Nephron (organoid): ENCODE measurements around the gene FNDC8.
A peak's percentile ranks its signal among the peaks of the same experiment; 100 is the strongest.
"Not testable (repeated sequence)": the region's sequence is repeated elsewhere in the genome, so short reads cannot be mapped to it uniquely, and the experiment has no call there.

Source experiments
- H3K27ac Mint-ChIP-seq, 3 experiments: 2 replicates each; pipeline ENCODE4 v1.8.0; 2020; ENCODE audit warnings: mixed read lengths in 3 of 3, mild to moderate bottlenecking in 2 of 3, moderate library complexity in 1 of 3
- H3K27me3 Mint-ChIP-seq: 2 replicates; pipeline ENCODE4 v1.8.0; 2021; ENCODE audit warnings: low read depth, mild to moderate bottlenecking, moderate library complexity, mixed read lengths
- H3K36me3 Mint-ChIP-seq: 2 replicates; pipeline ENCODE4 v1.8.0; 2020; ENCODE audit warnings: low read depth, mixed read lengths
- H3K4me1 Mint-ChIP-seq: 2 replicates; pipeline ENCODE4 v1.8.0; 2020; ENCODE audit warnings: mixed read lengths
- H3K4me3 Mint-ChIP-seq, 3 experiments: 2 replicates each; pipeline ENCODE4 v1.8.0; 2020; ENCODE audit warnings: mild to moderate bottlenecking in 3 of 3, mixed read lengths in 3 of 3, moderate library complexity in 2 of 3
- H3K9me3 Mint-ChIP-seq: 2 replicates; pipeline ENCODE4 v1.8.0; 2020; ENCODE audit warnings: mixed read lengths
- CTCF ChIP-seq, 3 experiments: fragments of 200-600 bp; sonication (generic); IDR thresholded peaks; one replicate each; pipeline ENCODE4 v1.5.0; 2021; ENCODE audit warnings: antibody characterized with exemption in 3 of 3; ENCODE audit not compliant: unreplicated experiment in 3 of 3

Gene FNDC8

GRCh38 chr17:35166526-35166925 is 45.1 kb downstream of the FNDC8 start:
- TF ChIP-seq CTCF (IDR thresholded peaks at IDR 0.05; ENCODE audit: unreplicated experiment in 3 of 3): no peak
- no peak overlapping the region for H3K27ac Mint-ChIP-seq
- H3K36me3 Mint-ChIP-seq: no peaks in the 10 kb centered on the region
- no peaks in the 10 kb centered on the region for H3K4me1 Mint-ChIP-seq
- peaks cover 4% of the 10 kb centered on the region for H3K27me3 Mint-ChIP-seq
- no peak overlapping the region for H3K4me3 Mint-ChIP-seq
- H3K9me3 Mint-ChIP-seq: no peaks in the 10 kb centered on the region

GRCh38 chr17:35167046-35167445 is 45.6 kb downstream of the FNDC8 start:
- TF ChIP-seq CTCF (IDR thresholded peaks at IDR 0.05; ENCODE audit: unreplicated experiment in 3 of 3): no peak
- no peak overlapping the region for H3K27ac Mint-ChIP-seq
- peaks cover 4% of the 10 kb centered on the region for H3K27me3 Mint-ChIP-seq
- no peaks in the 10 kb centered on the region for H3K36me3 Mint-ChIP-seq
- no peak overlapping the region for H3K4me3 Mint-ChIP-seq
- H3K4me1 Mint-ChIP-seq: no peaks in the 10 kb centered on the region
- no peaks in the 10 kb centered on the region for H3K9me3 Mint-ChIP-seq

- Mint-ChIP-seq H3K27me3 (peaks cover 4% of the 10 kb centered on the region), H3K9me3 (no peaks in the 10 kb centered on the region), H3K4me3 (no peak overlapping the region), H3K36me3 (no peaks in the 10 kb centered on the region), H3K4me1 (no peaks in the 10 kb centered on the region), H3K27ac (no peak overlapping the region)
- no peak for TF ChIP-seq CTCF (IDR thresholded peaks at IDR 0.05; ENCODE audit: unreplicated experiment in 3 of 3)
Measured at GRCh38 chr17:35167666-35168065, 46.3 kb downstream of the FNDC8 start.

- Mint-ChIP-seq H3K4me1 (no peaks in the 10 kb centered on the region), H3K27me3 (no peaks in the 10 kb centered on the region), H3K9me3 (no peaks in the 10 kb centered on the region), H3K27ac (no peak overlapping the region), H3K36me3 (no peaks in the 10 kb centered on the region), H3K4me3 (no peak overlapping the region)
- no peak for TF ChIP-seq CTCF (IDR thresholded peaks at IDR 0.05; ENCODE audit: unreplicated experiment in 3 of 3)
Measured at GRCh38 chr17:35169835-35170363, 48.5 kb downstream of the FNDC8 start.

- Mint-ChIP-seq H3K4me3 (no peak overlapping the region), H3K27me3 (no peaks in the 10 kb centered on the region), H3K9me3 (no peaks in the 10 kb centered on the region), H3K4me1 (no peaks in the 10 kb centered on the region), H3K36me3 (no peaks in the 10 kb centered on the region), H3K27ac (no peak overlapping the region)
- peak in 1 of 3 experiments; percentile 7 for TF ChIP-seq CTCF (IDR thresholded peaks at IDR 0.05; ENCODE audit: unreplicated experiment in 3 of 3)
Measured at GRCh38 chr17:35170968-35171771, 49.8 kb downstream of the FNDC8 start.

- Mint-ChIP-seq H3K27me3 (no peaks in the 10 kb centered on the region), H3K36me3 (no peaks in the 10 kb centered on the region), H3K4me3 (no peak overlapping the region), H3K27ac (no peak overlapping the region), H3K4me1 (no peaks in the 10 kb centered on the region), H3K9me3 (no peaks in the 10 kb centered on the region)
- TF ChIP-seq CTCF (IDR thresholded peaks at IDR 0.05; ENCODE audit: unreplicated experiment in 3 of 3): no peak
Measured at GRCh38 chr17:35171834-35172233, 50.4 kb downstream of the FNDC8 start.

- H3K9me3 Mint-ChIP-seq, H3K4me1 Mint-ChIP-seq, H3K36me3 Mint-ChIP-seq, H3K27me3 Mint-ChIP-seq, H3K27ac Mint-ChIP-seq, H3K4me3 Mint-ChIP-seq: not testable (repeated sequence)
Measured at GRCh38 chr17:35172321-35172720, 50.9 kb downstream of the FNDC8 start.
